HEK293T (cell line): Measurements from ENCODE around the gene NOL12.

Source experiments
- BHLHE40 ChIP-seq: fragments of 450-650 bp; IDR thresholded peaks from 2 replicates; pipeline ENCODE4 v1.6.1; 2016; ENCODE audit warnings: mild to moderate bottlenecking, moderate library complexity, borderline replicate concordance
- FOXA1 ChIP-seq: fragments of 450-650 bp; IDR thresholded peaks from 2 replicates; pipeline ENCODE4 v1.6.1; 2016; ENCODE audit warnings: mild to moderate bottlenecking
- FOXM1 ChIP-seq: fragments of 450-650 bp; IDR thresholded peaks from 2 replicates; pipeline ENCODE4 v1.6.1; 2017; ENCODE audit warnings: mild to moderate bottlenecking, borderline replicate concordance
- LEF1 ChIP-seq: fragments of 450-650 bp; IDR thresholded peaks from 2 replicates; pipeline ENCODE4 v1.6.1; 2017; ENCODE audit warnings: mild to moderate bottlenecking, borderline replicate concordance
- NFRKB ChIP-seq: fragments of 450-650 bp; IDR thresholded peaks from 2 replicates; pipeline ENCODE4 v1.6.1; 2016; ENCODE audit warnings: mild to moderate bottlenecking, moderate library complexity
- SP1 ChIP-seq: fragments of 450-650 bp; IDR thresholded peaks from 2 replicates; pipeline ENCODE4 v1.6.1; 2017
- SUZ12 ChIP-seq: fragments of 450-650 bp; IDR thresholded peaks from 2 replicates; pipeline ENCODE4 v1.6.1; 2016; ENCODE audit warnings: mild to moderate bottlenecking

GRCh38 chr22:37672920-37673455, 13.2 kb upstream of the NOL12 start:
- TF ChIP-seq LEF1 (no peak), FOXM1 (no peak), NFRKB (no peak), SP1 (no peak), FOXA1 (no peak), SUZ12 (no peak), BHLHE40 (no peak)
